GM12891 (cell line): ENCODE measurements around the gene MAP7D3.

ENCODE experiments used
- POLR2A ChIP-seq: IDR thresholded peaks from 2 replicates; pipeline ENCODE4 v1.6.1; 2011; ENCODE audit warnings: low read depth, low read length, control low read depth
- TAF1 ChIP-seq: IDR thresholded peaks from 2 replicates; pipeline ENCODE4 v1.6.1; 2011; ENCODE audit warnings: low read depth, low read length, control low read depth

DNA sequence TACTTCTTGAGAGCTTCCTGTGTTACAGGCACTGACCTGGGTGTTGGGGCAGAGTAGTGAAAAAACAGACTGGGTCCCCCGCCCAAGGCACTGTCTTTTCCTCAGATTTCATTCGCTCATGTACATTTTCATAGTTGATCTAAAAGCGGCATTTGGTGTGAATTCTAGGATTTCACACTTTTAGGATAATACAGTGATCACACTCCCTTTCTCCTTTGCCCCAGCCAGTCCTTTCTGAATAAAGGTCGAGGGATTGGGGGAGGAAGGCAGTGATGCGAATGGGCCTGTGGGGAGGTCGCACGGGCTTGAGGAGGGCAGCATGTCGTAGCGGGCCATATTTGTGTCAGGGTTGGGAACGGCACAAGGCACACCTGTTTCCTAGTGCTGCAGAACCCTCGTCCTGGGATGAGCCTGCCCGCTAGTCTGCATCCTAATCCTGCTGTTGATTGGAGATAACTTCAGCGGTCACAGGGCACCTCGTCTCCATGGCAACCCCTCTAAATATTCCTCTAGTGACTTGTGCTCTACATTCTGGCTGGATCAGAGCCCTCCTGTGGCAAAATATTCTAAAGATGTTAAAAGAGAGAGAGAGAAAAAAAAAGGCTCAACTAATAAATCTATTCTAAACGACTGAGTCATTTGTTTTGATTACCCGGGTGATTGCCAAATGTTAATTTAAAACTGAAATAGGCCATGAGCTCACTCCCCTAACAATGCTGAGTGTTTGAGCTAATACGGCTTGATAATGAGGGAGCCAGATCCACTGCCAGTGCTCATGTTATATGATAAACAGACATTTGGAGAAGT, 82.1 kb downstream of the MAP7D3 start:
- TF ChIP-seq POLR2A (no peak), TAF1 (no peak)
